ENCODE measurements around the gene SLC13A3. TPM values are rescaled to one million over a fixed set of nuclear protein-coding genes. Genes with fewer than 3 reads are reported as not detected.

Gene SLC13A3
- total RNA-seq, 1 experiment from 2014 or later: not detected

GRCh38 chr20:46559001-46559400 is 92.3 kb downstream of the SLC13A3 start:
- no peak overlapping the region for H3K9ac ChIP-seq (ENCODE audit: low read length)

GRCh38 chr20:46558511-46558959 is 92.7 kb downstream of the SLC13A3 start:
- Histone ChIP-seq H3K9me2 (replicated peaks; ENCODE audit: insufficient read depth, low read length) (no peaks in the 10 kb centered on the region), H3K4me1 (ENCODE audit: low read length) (peaks cover 4% of the 10 kb centered on the region), H3K27ac (ENCODE audit: low read length) (no peak overlapping the region), H3K36me3 (ENCODE audit: insufficient read depth, low read length) (no peaks in the 10 kb centered on the region), H2AFZ (ENCODE audit: low read length) (no peak overlapping the region), H4K20me1 (ENCODE audit: insufficient read depth, low read depth, low read length) (no peaks in the 10 kb centered on the region), H3K9ac (ENCODE audit: low read length) (no peak overlapping the region), H3K4me2 (ENCODE audit: low read depth, low read length, poor library complexity, severe bottlenecking) (no peak overlapping the region), H3K79me2 (ENCODE audit: low read length) (no peaks in the 10 kb centered on the region), H3K9me3 (ENCODE audit: low read length) (no peaks in the 10 kb centered on the region), H3K4me3 (ENCODE audit: low read length) (no peak overlapping the region), H3K27me3 (ENCODE audit: low read length) (no peaks in the 10 kb centered on the region; the same call in 1 of the 2 replicates)
- DNase-seq: no peak

More at GRCh38 chr20:46559001-46559400, 92.3 kb downstream of the SLC13A3 start:
- Histone ChIP-seq H3K4me1 (ENCODE audit: low read length) (peaks cover 4% of the 10 kb centered on the region), H2AFZ (ENCODE audit: low read length) (no peak overlapping the region), H4K20me1 (ENCODE audit: insufficient read depth, low read depth, low read length) (no peaks in the 10 kb centered on the region), H3K9me3 (ENCODE audit: low read length) (no peaks in the 10 kb centered on the region), H3K4me3 (ENCODE audit: low read length) (no peak overlapping the region), H3K4me2 (ENCODE audit: low read depth, low read length, poor library complexity, severe bottlenecking) (no peak overlapping the region), H3K27me3 (ENCODE audit: low read length) (no peaks in the 10 kb centered on the region; the same call in 1 of the 2 replicates), H3K9me2 (replicated peaks; ENCODE audit: insufficient read depth, low read length) (no peaks in the 10 kb centered on the region), H3K79me2 (ENCODE audit: low read length) (no peaks in the 10 kb centered on the region), H3K36me3 (ENCODE audit: insufficient read depth, low read length) (no peaks in the 10 kb centered on the region), H3K27ac (ENCODE audit: low read length) (no peak overlapping the region)
- DNase-seq: no peak

DNA sequence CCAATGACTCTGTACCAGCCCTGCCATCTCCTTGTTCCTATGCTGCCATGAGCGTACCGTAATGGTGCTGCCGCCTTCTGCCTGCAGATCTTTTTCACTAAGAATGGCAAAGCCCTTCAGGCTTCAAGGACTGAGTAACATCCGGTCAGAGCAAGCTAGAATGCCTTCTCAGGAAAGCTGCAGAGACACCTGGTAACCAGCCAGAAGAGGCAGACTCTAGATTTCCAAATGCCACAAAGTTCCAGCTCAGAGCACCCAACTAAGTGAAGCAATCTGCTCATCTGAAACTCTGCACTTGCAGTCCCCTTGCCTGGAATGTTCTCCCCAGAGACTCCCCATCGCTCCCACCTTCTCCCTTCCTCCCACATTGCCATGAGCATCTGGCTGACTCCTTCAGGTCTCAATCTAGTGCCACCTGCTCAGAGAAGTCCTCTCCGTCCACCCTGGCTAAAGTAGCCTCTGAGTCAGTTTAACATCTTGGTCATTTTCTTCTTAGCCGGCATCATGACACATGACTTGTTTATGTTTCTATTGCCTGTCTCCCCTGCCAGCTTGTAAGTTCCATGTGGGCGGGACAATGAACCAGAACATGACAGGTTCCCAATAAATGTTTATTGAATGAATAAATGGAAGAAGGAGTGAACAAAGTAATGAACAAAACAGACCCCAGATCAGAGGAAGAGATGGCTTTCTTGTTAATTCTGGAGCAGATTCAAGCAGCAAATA is 93.9 kb downstream of the SLC13A3 start:
- Histone ChIP-seq H3K4me3 (ENCODE audit: low read length) (no peak overlapping the region), H3K9me3 (ENCODE audit: low read length) (no peaks in the 10 kb centered on the region), H3K4me1 (ENCODE audit: low read length) (peaks cover 4% of the 10 kb centered on the region), H3K36me3 (ENCODE audit: insufficient read depth, low read length) (no peaks in the 10 kb centered on the region), H3K9ac (ENCODE audit: low read length) (no peak overlapping the region), H3K9me2 (replicated peaks; ENCODE audit: insufficient read depth, low read length) (no peaks in the 10 kb centered on the region), H4K20me1 (ENCODE audit: insufficient read depth, low read depth, low read length) (no peaks in the 10 kb centered on the region), H3K27me3 (ENCODE audit: low read length) (no peaks in the 10 kb centered on the region; the same call in 1 of the 2 replicates), H3K27ac (ENCODE audit: low read length) (no peak overlapping the region), H3K4me2 (ENCODE audit: low read depth, low read length, poor library complexity, severe bottlenecking) (no peak overlapping the region), H2AFZ (ENCODE audit: low read length) (no peak overlapping the region), H3K79me2 (ENCODE audit: low read length) (no peaks in the 10 kb centered on the region)
- DNase-seq: no peak

- H3K4me1 ChIP-seq (ENCODE audit: low read length): no peaks in the 10 kb centered on the region; the same call in 1 of the 2 replicates
- H3K36me3 ChIP-seq (ENCODE audit: insufficient read depth, low read length): no peaks in the 10 kb centered on the region
- no peak overlapping the region for H2AFZ ChIP-seq (ENCODE audit: low read length)
- no peak for DNase-seq
- no peak overlapping the region for H3K4me2 ChIP-seq (ENCODE audit: low read depth, low read length, poor library complexity, severe bottlenecking)
- no peaks in the 10 kb centered on the region for H3K9me2 ChIP-seq (replicated peaks; ENCODE audit: insufficient read depth, low read length)
- H3K9me3 ChIP-seq (ENCODE audit: low read length): no peaks in the 10 kb centered on the region
- H3K4me3 ChIP-seq (ENCODE audit: low read length): no peak overlapping the region
- no peaks in the 10 kb centered on the region; the same call in 1 of the 2 replicates for H3K27me3 ChIP-seq (ENCODE audit: low read length)
- no peaks in the 10 kb centered on the region for H4K20me1 ChIP-seq (ENCODE audit: insufficient read depth, low read depth, low read length)
- H3K27ac ChIP-seq (ENCODE audit: low read length): no peak overlapping the region
- no peak overlapping the region for H3K9ac ChIP-seq (ENCODE audit: low read length)
- H3K79me2 ChIP-seq (ENCODE audit: low read length): no peaks in the 10 kb centered on the region
Observed at GRCh38 chr20:46555370-46555956, 95.8 kb downstream of the SLC13A3 start.

DNA sequence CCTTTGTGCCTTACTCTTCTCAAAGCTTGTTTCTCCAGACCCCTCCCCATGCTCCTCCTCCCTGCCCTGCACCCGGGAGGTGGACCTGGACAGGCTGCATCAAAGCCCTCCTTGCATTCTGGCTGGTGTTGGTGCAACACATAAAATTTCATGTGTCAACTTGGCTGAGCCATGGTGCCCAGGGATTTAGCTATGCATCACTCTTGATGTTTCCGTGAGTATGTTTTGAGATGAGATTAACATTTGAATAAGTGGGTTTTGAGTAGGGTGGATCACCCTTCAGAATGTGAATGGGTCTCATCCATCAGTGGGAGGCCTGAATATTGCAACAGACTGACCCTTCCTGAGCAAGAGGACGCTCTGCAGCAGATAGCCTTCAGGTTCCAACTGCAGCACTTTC is 96.4 kb downstream of the SLC13A3 start:
- no peak overlapping the region for H2AFZ ChIP-seq (ENCODE audit: low read length)
- no peaks in the 10 kb centered on the region for H3K9me3 ChIP-seq (ENCODE audit: low read length)
- no peak overlapping the region for H3K4me2 ChIP-seq (ENCODE audit: low read depth, low read length, poor library complexity, severe bottlenecking)
- no peak for DNase-seq
- H3K27ac ChIP-seq (ENCODE audit: low read length): no peak overlapping the region
- H3K27me3 ChIP-seq (ENCODE audit: low read length): no peaks in the 10 kb centered on the region; the same call in 1 of the 2 replicates
- H3K4me3 ChIP-seq (ENCODE audit: low read length): no peak overlapping the region
- no peaks in the 10 kb centered on the region for H3K79me2 ChIP-seq (ENCODE audit: low read length)
- no peak overlapping the region for H3K9ac ChIP-seq (ENCODE audit: low read length)
- H3K9me2 ChIP-seq (replicated peaks; ENCODE audit: insufficient read depth, low read length): no peaks in the 10 kb centered on the region
- H3K36me3 ChIP-seq (ENCODE audit: insufficient read depth, low read length): no peaks in the 10 kb centered on the region
- no peaks in the 10 kb centered on the region; the same call in 1 of the 2 replicates for H3K4me1 ChIP-seq (ENCODE audit: low read length)
- H4K20me1 ChIP-seq (ENCODE audit: insufficient read depth, low read depth, low read length): no peaks in the 10 kb centered on the region

DNA sequence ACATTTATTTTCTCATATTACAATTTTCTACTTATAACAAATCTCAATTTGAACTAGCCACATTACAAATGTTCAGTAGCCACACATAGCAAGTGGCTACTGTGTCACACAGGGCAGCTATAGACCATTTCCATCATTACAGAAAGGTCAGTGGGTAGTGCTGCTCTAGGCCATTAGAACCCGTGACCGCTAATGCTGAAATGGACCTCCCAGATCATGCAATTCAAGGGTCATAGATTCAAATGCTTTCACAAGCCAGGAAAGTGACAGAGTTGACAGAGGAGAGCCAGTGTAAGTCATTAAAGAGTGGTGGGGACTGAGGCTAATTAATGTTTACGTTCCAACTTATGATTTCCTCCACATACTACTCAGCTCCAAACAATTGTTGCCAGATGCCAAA is 97.3 kb downstream of the SLC13A3 start:
- H3K4me1 ChIP-seq (ENCODE audit: low read length): no peaks in the 10 kb centered on the region; the same call in 1 of the 2 replicates
- H3K79me2 ChIP-seq (ENCODE audit: low read length): no peaks in the 10 kb centered on the region
- no peak overlapping the region for H3K4me2 ChIP-seq (ENCODE audit: low read depth, low read length, poor library complexity, severe bottlenecking)
- H3K4me3 ChIP-seq (ENCODE audit: low read length): no peak overlapping the region
- no peak overlapping the region for H3K27ac ChIP-seq (ENCODE audit: low read length)
- H3K9me3 ChIP-seq (ENCODE audit: low read length): no peaks in the 10 kb centered on the region
- H3K9ac ChIP-seq (ENCODE audit: low read length): no peak overlapping the region
- no peak overlapping the region for H2AFZ ChIP-seq (ENCODE audit: low read length)
- H4K20me1 ChIP-seq (ENCODE audit: insufficient read depth, low read depth, low read length): no peaks in the 10 kb centered on the region
- no peaks in the 10 kb centered on the region for H3K36me3 ChIP-seq (ENCODE audit: insufficient read depth, low read length)
- no peak for DNase-seq
- no peaks in the 10 kb centered on the region for H3K27me3 ChIP-seq (ENCODE audit: low read length)
- no peaks in the 10 kb centered on the region for H3K9me2 ChIP-seq (replicated peaks; ENCODE audit: insufficient read depth, low read length)

GRCh38 chr20:46552460-46553420 is 98.5 kb downstream of the SLC13A3 start:
- DNase-seq: no peak
- Histone ChIP-seq H3K4me2 (ENCODE audit: low read depth, low read length, poor library complexity, severe bottlenecking) (no peak overlapping the region), H3K9me3 (ENCODE audit: low read length) (no peaks in the 10 kb centered on the region), H4K20me1 (ENCODE audit: insufficient read depth, low read depth, low read length) (no peaks in the 10 kb centered on the region), H3K9me2 (replicated peaks; ENCODE audit: insufficient read depth, low read length) (no peaks in the 10 kb centered on the region), H3K4me1 (ENCODE audit: low read length) (no peaks in the 10 kb centered on the region; the same call in 1 of the 2 replicates), H3K9ac (ENCODE audit: low read length) (no peak overlapping the region), H2AFZ (ENCODE audit: low read length) (no peak overlapping the region), H3K36me3 (ENCODE audit: insufficient read depth, low read length) (no peaks in the 10 kb centered on the region), H3K79me2 (ENCODE audit: low read length) (no peaks in the 10 kb centered on the region), H3K4me3 (ENCODE audit: low read length) (no peak overlapping the region), H3K27me3 (ENCODE audit: low read length) (no peaks in the 10 kb centered on the region), H3K27ac (ENCODE audit: low read length) (no peak overlapping the region)

Data from Karpas-422 (cell line).